Loucy (cell line): Measurements from ENCODE around the gene MEF2C.

Source experiments
- H2AFZ ChIP-seq: fragments of 200-600 bp; sonication (generic); 2 replicates; pipeline ENCODE4 v1.6.0; 2016; ENCODE audit warnings: antibody characterized with exemption, mild to moderate bottlenecking, low read length, moderate library complexity
- H3F3A ChIP-seq: fragments of 200-600 bp; 2 replicates; pipeline ENCODE4 v1.6.0; 2016; ENCODE audit warnings: antibody characterized with exemption, low read depth, mild to moderate bottlenecking
- H3K27me3 ChIP-seq: fragments of 200-600 bp; sonication (generic); 2 replicates; pipeline ENCODE4 v1.6.1; 2014; ENCODE audit warnings: low read length, mild to moderate bottlenecking; ENCODE audit not compliant: insufficient read depth, poor library complexity, severe bottlenecking
- H3K36me3 ChIP-seq: fragments of 200-600 bp; sonication (generic); 2 replicates; pipeline ENCODE4 v1.6.1; 2016; ENCODE audit warnings: low read length; ENCODE audit not compliant: insufficient read depth
- H3K4me1 ChIP-seq: fragments of 200-600 bp; sonication (generic); 2 replicates; pipeline ENCODE4 v1.5.1; 2014; ENCODE audit warnings: low read length, mild to moderate bottlenecking; ENCODE audit not compliant: insufficient read depth, poor library complexity, severe bottlenecking
- H3K4me2 ChIP-seq: fragments of 200-600 bp; sonication (generic); 2 replicates; pipeline ENCODE4 v1.6.0; 2014; ENCODE audit warnings: antibody characterized with exemption, low read length, low read depth, mild to moderate bottlenecking; ENCODE audit not compliant: poor library complexity, severe bottlenecking
- H3K4me3 ChIP-seq: fragments of 200-600 bp; sonication (generic); 2 replicates; pipeline ENCODE4 v1.5.1; 2014; ENCODE audit warnings: low read length, mild to moderate bottlenecking, mixed read lengths; ENCODE audit not compliant: poor library complexity, severe bottlenecking
- H3K79me2 ChIP-seq: fragments of 200-600 bp; sonication (generic); 2 replicates; pipeline ENCODE4 v1.6.1; 2014; ENCODE audit warnings: low read length; ENCODE audit not compliant: insufficient read depth
- H3K9ac ChIP-seq: fragments of 200-600 bp; sonication (generic); 2 replicates; pipeline ENCODE4 v1.6.0; 2014; ENCODE audit warnings: mild to moderate bottlenecking, low read depth, low read length, moderate library complexity; ENCODE audit not compliant: poor library complexity, severe bottlenecking
- H3K9me2 ChIP-seq: fragments of 200-600 bp; sonication (generic); replicated peaks from 2 replicates; pipeline ENCODE4 v1.6.1; 2016; ENCODE audit warnings: low read depth, low read length, mixed read lengths
- H3K9me3 ChIP-seq: fragments of 200-600 bp; sonication (generic); 2 replicates; pipeline ENCODE4 v1.6.1; 2014; ENCODE audit warnings: mild to moderate bottlenecking, antibody characterized with exemption, low read length, low read depth; ENCODE audit not compliant: insufficient read depth
- H4K20me1 ChIP-seq: fragments of 200-600 bp; sonication (generic); 2 replicates; pipeline ENCODE4 v1.6.0; 2014; ENCODE audit warnings: antibody characterized with exemption, low read length, mild to moderate bottlenecking; ENCODE audit not compliant: insufficient read depth, poor library complexity, severe bottlenecking
- CTCF ChIP-seq: fragments of 200-600 bp; sonication (generic); conservative IDR thresholded peaks from 2 replicates; pipeline ENCODE4 v1.5.1; 2014; ENCODE audit warnings: mild to moderate bottlenecking, antibody characterized with exemption, low read length
- EZH2phosphoT487 ChIP-seq: fragments of 200-600 bp; IDR thresholded peaks from 2 replicates; pipeline ENCODE4 v1.6.1; 2018; ENCODE audit warnings: antibody characterized with exemption, mild to moderate bottlenecking, moderate library complexity, borderline replicate concordance

Gene MEF2C

GRCh38 chr5:88671106-88671504, 211.9 kb downstream of the MEF2C start:
- Histone ChIP-seq H3F3A (no peaks in the 10 kb centered on the region), H3K9me2 (no peaks in the 10 kb centered on the region), H3K36me3 (no peaks in the 10 kb centered on the region), H3K4me1 (peaks cover 4% of the 10 kb centered on the region), H3K79me2 (no peaks in the 10 kb centered on the region; the same call in 1 of the 2 replicates), H3K9me3 (no peaks in the 10 kb centered on the region), H3K4me2 (no peak overlapping the region), H3K4me3 (no peak overlapping the region), H3K9ac (no peak overlapping the region), H3K27me3 (no peaks in the 10 kb centered on the region), H2AFZ (no peak overlapping the region), H4K20me1 (no peaks in the 10 kb centered on the region)
- TF ChIP-seq EZH2phosphoT487 = no peak
- TF ChIP-seq CTCF = no peak

- no peaks in the 10 kb centered on the region for H3K9me2 ChIP-seq
- peaks cover 8% of the 10 kb centered on the region for H3K4me1 ChIP-seq
- H3K9ac ChIP-seq = no peak overlapping the region
- no peaks in the 10 kb centered on the region for H3K27me3 ChIP-seq
- no peaks in the 10 kb centered on the region for H3K36me3 ChIP-seq
- peaks cover 6% of the 10 kb centered on the region for H3K79me2 ChIP-seq
- no peak overlapping the region for H3K4me2 ChIP-seq
- no peak for TF ChIP-seq CTCF
- TF ChIP-seq EZH2phosphoT487 = no peak
- H2AFZ ChIP-seq = no peak overlapping the region
- H3K4me3 ChIP-seq = no peak overlapping the region
- no peaks in the 10 kb centered on the region for H3K9me3 ChIP-seq
- H4K20me1 ChIP-seq = no peaks in the 10 kb centered on the region
- no peaks in the 10 kb centered on the region for H3F3A ChIP-seq
These were observed 212.5 kb downstream of the MEF2C start for GRCh38 chr5:88670461-88670860.

GRCh38 chr5:88669371-88670050, 213.5 kb downstream of the MEF2C start:
- H3K4me2 ChIP-seq = no peak overlapping the region
- TF ChIP-seq EZH2phosphoT487 (no peak), CTCF (no peak)
- no peaks in the 10 kb centered on the region for H4K20me1 ChIP-seq
- no peak overlapping the region for H3K4me3 ChIP-seq
- peaks cover 11% of the 10 kb centered on the region for H3K79me2 ChIP-seq
- H3F3A ChIP-seq = no peaks in the 10 kb centered on the region
- no peaks in the 10 kb centered on the region for H3K9me3 ChIP-seq
- no peaks in the 10 kb centered on the region for H3K9me2 ChIP-seq
- H2AFZ ChIP-seq = peak overlapping the region; percentile 20; the same call in 1 of the 2 replicates
- H3K9ac ChIP-seq = no peak overlapping the region
- peaks cover 16% of the 10 kb centered on the region for H3K4me1 ChIP-seq
- no peaks in the 10 kb centered on the region for H3K36me3 ChIP-seq
- H3K27me3 ChIP-seq = no peaks in the 10 kb centered on the region
